Stimulated activated effector memory CD8-positive, alpha-beta T cell treated with anti-CD3 and anti-CD28 coated beads, Interleukin-12 subunit alpha, Interleukin-12 subunit beta, amount 100 ng/mL, for 72 hours (primary cell): ENCODE results near the gene CRTC1.

Experiments
- ATAC-seq: fragments of 150-1000 bp; cut with Tn5 transposase; 2 replicates; pipeline ENCODE4 v1.10.0; 2021
- DNase-seq, 2 donors: peaks; one replicate each; pipeline ENCODE4 v3.0.0; 2021 to 2022; ENCODE audit warnings: low spot score in 2 of 2
- H3K27ac Mint-ChIP-seq: one replicate; pipeline ENCODE4 v1.8.0; 2022; ENCODE audit warnings: mild to moderate bottlenecking, mixed read lengths
- H3K36me3 Mint-ChIP-seq: one replicate; pipeline ENCODE4 v1.8.0; 2022; ENCODE audit warnings: mild to moderate bottlenecking, mixed read lengths
- H3K4me1 Mint-ChIP-seq: one replicate; pipeline ENCODE4 v1.8.0; 2022; ENCODE audit warnings: mixed read lengths
- H3K4me3 Mint-ChIP-seq: one replicate; pipeline ENCODE4 v1.8.0; 2022; ENCODE audit warnings: mild to moderate bottlenecking, mixed read lengths
- H3K9me3 Mint-ChIP-seq: one replicate; pipeline ENCODE4 v1.8.0; 2022; ENCODE audit warnings: mixed read lengths

CRTC1 gene

DNA sequence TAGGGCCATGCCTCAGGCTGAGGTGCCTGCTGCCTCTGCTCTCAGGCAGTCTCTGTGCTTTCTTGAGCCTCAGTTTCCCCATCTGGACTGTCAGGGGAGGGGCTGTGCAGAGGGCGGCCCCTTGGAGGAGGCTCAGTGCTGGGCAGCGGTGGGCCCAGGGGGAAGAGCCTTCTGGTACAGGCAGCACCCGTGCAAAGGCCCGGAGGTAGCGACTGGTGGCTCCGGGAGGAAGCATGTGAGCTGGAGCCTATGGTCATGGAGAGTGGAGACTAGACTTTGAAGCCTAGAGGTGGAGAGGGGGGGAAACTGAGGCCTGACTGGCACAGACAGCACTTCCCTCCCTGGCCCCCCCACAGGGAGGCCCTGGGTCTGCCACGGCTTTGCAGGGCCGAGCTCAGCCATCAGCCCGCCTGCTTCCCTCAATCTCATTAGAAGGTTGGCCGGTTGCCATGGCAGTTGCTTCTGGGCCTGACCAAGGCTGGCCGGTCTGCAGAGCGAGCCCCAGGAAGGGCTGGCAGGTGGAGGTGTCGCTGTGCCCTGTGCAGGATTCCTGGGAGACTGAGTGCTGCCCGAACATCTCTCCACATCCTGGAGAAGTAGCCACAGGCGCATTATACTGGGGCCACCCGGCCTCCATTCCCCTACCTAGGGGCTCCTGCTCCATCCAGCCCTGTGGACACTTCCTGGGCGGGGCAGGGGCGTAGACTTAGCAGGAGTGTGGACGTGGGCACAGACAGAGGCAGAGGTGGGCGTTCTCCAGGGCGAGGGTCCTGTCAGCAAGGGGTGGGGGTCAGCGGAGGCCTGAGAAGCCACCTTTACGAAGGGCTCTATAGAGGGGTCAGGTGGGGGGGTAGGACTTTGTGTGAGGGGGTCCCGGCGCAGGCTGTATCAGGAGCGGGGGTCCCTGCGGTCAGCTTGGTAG, 53.2 kb downstream of the CRTC1 start:
- H3K27ac Mint-ChIP-seq: no peak overlapping the region
- DNase-seq (no peak), ATAC-seq (no peak)
- H3K4me1 Mint-ChIP-seq: no peaks in the 10 kb centered on the region
- H3K9me3 Mint-ChIP-seq: no peaks in the 10 kb centered on the region
- H3K4me3 Mint-ChIP-seq: no peak overlapping the region
- no peaks in the 10 kb centered on the region for H3K36me3 Mint-ChIP-seq

DNA sequence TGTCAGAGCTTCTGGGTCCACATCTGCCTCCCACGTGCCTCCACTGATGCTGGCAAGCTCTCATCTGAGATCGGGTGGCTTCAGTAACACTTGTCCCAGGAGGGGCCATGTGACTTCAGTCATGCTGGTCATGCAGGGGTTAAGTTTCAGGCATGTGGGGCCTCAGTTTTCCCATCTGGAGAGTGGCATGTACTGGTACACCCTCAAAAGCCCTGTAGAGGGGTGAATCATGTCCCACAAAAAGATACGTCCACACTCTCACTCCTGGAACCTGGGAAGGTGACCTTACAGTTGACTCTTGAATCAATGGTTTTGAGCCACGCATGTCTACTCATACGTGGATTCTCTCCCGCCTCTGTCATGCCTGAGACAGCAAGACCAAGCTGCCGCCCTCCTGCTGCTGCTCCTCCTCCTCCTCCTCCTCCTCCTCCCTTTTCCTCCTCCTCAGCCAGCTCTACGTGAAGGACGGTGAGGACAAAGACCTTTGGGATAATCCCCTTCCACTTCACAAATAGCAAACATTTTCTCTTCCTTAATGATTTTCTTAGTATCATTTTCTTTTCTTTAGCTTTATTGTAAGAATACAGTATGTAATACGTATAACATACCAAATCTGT, 54.0 kb downstream of the CRTC1 start:
- Mint-ChIP-seq H3K9me3 (no peaks in the 10 kb centered on the region), H3K4me1 (no peaks in the 10 kb centered on the region), H3K27ac (no peak overlapping the region), H3K36me3 (no peaks in the 10 kb centered on the region), H3K4me3 (no peak overlapping the region)
- DNase-seq (no peak), ATAC-seq (no peak)

DNA sequence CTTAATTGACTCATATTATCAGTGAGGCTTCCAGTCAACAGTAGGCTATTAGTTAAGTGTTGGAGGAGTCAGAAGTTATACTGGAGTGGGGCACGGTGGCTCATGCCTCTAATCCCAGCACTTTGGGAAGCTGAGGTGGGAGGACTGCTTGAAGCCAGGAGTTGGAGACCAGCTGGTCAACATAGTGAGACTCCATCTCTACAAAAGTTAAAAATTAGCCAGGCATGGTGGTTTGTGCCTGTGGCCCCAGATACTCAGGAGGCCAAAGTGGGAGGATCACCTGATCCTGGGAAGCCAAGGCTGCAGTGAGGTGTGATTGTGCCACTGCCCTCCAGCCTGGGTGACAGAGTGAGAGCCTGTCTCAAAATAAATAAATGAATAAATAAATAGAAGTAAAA, 54.5 kb downstream of the CRTC1 start:
- Mint-ChIP-seq H3K9me3 (no peaks in the 10 kb centered on the region), H3K4me1 (no peaks in the 10 kb centered on the region), H3K27ac (no peak overlapping the region), H3K36me3 (no peaks in the 10 kb centered on the region), H3K4me3 (no peak overlapping the region)
- DNase-seq (no peak), ATAC-seq (no peak)

DNA sequence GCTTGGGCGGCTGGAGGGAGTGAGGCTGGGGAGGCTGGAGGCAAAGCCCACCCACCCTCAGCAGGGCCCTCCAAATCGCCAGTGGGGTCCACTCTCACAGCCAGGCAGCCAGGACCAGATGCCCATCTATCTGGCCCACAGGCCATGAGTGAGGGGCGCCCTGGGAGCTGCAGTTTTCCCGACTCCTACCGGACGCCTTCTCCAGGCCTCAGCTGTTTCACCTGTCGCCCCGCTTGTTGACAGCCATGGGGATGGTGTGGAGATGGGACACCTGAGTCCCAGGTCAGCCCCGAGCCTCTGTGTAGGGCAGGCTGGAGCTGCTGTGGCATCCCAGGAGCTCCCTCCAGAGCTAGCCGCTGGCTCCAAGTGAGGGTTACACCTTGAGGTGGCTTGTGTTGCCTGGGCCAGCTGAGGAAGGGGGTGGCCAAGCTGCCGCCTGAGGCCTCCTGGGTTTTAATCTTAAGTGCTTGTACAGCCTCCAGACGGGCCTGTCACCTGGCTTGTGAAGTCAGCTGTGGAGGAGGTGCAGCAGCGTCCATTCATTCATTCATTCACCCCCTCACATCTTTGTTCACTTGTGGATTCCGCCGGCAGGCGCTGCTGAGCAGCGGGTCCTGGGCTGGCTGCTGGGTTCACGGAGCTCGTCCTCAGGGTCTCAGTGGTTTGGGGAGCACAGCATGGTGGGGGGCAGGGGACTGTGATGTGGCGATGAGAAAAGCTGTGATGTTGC, 55.6 kb downstream of the CRTC1 start:
- ATAC-seq (no peak), DNase-seq (no peak)
- no peaks in the 10 kb centered on the region for H3K36me3 Mint-ChIP-seq
- no peaks in the 10 kb centered on the region for H3K9me3 Mint-ChIP-seq
- H3K4me1 Mint-ChIP-seq: no peaks in the 10 kb centered on the region
- H3K27ac Mint-ChIP-seq: no peak overlapping the region
- no peak overlapping the region for H3K4me3 Mint-ChIP-seq

DNA sequence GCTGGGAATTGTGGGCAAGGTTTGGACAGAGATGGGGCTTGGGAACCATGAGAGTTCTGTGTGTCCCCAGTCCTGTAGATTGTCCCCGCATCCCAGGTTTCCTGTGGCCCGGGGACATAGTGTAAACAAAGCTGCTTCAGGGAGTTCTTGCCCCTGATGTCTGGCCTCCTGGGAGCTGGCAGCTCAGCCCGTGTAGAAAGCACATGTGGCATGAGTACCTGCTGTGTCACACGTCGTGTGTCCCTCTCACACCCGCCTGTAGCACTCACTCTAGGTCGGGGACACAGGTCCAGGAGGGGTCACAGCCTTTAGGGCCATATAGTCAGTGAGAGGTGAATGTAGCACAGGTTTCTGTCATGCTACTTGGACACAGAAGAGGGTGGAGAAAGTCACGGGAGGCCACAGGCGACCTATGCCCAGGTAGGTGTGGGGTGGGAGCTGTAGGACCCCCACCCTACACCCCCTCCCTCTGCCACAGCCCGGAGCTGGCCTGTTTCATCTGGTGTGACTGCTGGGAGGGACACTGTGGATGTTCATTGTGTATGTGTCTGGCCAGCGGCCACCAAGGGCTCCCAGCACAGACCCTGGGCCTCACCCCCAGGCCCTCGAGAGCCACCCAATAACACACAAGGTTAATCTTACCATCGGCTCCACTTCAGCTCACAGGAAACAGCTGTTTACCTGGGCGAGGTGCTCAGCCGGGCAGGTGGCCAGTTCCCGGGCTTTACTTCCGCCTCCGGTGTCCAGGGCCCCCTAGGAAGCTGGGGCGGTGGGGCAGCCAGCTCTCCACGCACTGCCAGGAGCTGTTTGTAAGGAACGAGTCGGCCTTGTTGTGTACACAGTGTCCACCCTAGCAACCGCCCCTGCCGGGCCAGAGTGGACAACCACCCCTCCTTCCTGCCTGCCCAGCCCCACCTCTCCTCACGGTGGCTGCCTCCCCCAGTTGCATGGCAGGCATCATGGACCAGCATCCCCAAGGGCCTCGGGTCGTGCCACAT, 57.9 kb downstream of the CRTC1 start:
- Mint-ChIP-seq H3K36me3 (no peaks in the 10 kb centered on the region), H3K9me3 (no peaks in the 10 kb centered on the region)

DNA sequence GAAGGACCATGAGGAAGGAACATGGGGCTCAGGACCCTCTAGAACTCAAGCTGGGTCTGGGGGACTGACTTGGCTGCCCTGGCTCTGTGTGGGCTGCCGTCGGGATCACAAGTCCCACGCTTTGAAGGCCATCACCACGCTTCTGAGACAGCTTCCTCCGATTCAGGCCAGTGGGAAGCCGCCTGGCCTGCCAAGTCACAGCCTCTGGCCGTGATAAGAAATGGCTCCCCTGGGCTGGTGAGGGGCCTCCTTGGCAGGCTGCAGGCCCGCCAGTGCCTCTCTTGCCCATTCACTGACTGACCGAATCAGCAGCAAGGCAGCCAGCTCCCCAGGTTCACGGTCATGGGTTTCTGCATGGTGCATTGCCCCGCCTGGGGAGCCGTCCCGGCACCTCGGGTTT, 58.8 kb downstream of the CRTC1 start:
- H3K4me1 Mint-ChIP-seq: no peaks in the 10 kb centered on the region
- DNase-seq (no peak), ATAC-seq (no peak)
- no peak overlapping the region for H3K4me3 Mint-ChIP-seq
- H3K36me3 Mint-ChIP-seq: no peaks in the 10 kb centered on the region
- no peak overlapping the region for H3K27ac Mint-ChIP-seq
- H3K9me3 Mint-ChIP-seq: no peaks in the 10 kb centered on the region

More for the DNA sequence above, 57.9 kb downstream of the CRTC1 start:
- no peak overlapping the region for H3K27ac Mint-ChIP-seq
- H3K4me1 Mint-ChIP-seq: no peaks in the 10 kb centered on the region
- no peak for DNase-seq
- no peak overlapping the region for H3K4me3 Mint-ChIP-seq
- ATAC-seq: no peak

DNA sequence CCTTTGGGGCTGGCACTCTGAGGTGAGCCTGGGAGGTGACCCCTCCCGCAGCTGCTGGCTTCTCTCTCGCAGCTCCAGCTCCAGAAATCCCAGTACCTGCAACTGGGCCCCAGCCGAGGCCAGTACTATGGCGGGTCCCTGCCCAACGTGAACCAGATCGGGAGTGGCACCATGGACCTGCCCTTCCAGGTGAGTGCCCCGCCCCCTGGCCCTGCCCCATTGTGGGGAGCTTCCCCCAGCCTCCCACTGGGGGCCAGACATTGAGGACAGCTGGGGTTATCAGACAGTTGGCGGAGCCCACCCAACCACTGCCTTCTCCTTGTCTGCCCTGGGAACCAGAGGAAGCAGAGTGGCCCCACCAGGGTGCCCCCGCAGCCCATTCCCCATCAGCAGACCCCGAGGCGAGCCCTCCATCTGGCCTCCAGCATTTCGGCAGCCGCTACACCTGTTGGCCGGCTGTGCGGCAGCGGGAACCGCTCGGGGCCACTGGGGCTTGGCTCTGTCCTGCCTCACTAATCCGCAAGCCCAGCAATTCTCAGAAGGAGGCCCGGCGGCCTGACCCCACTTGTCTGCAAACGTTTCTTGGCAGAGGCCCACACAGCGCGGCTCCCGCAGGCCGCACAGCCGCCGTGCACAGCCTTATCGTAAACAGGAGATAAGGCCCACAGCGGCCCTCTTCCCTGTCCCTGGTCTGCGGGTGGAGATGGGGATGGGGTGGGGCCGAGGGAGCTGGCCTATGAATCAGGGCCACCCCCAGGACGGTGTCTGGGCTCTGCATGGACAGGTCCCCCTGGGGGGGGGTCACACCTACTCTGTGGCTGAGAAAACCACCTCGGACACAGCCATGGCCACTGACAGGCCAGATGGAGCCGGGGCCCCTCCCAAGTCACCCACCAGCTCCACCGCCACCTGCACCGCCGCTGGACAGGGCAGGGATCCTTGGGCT, 59.6 kb downstream of the CRTC1 start:
- no peaks in the 10 kb centered on the region for H3K9me3 Mint-ChIP-seq
- ATAC-seq: no peak

DNA sequence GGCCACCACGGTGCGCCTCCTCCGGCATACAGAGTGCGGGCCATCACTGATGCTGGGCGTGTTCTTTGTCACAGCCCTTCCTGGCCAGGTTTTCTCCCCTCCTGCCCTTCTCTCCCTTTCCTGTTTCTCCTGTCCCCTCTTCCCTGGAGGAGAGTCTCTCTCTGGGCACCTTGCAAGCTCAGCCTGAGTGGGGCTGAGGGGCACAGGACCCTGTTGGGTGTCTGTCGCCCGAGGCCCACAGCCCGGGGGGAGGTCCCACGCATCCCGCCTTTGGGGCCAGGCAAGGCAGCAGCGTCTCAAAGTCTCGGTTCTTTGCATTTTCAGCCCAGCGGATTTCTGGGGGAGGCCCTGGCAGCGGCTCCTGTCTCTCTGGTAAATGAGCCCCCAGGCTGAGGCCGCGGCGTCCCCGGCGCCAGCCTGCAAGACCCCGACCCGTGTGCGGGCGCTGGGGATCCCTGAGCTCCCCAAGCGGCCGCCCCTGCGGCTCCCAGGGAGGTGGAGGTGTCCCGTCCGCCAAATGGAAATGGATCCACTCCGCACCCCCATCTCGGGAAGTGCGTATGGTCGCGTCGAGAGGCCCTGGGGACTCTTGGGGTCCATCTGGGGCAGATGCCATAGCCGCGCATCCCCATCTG, 60.4 kb downstream of the CRTC1 start:
- Mint-ChIP-seq H3K9me3 (no peaks in the 10 kb centered on the region), H3K4me1 (no peaks in the 10 kb centered on the region), H3K4me3 (no peak overlapping the region), H3K27ac (no peak overlapping the region), H3K36me3 (no peaks in the 10 kb centered on the region)
- ATAC-seq (no peak), DNase-seq (no peak)

More for the DNA sequence above, 59.6 kb downstream of the CRTC1 start:
- no peak overlapping the region for H3K4me3 Mint-ChIP-seq
- no peak for DNase-seq
- no peaks in the 10 kb centered on the region for H3K36me3 Mint-ChIP-seq
- H3K27ac Mint-ChIP-seq: no peak overlapping the region
- no peaks in the 10 kb centered on the region for H3K4me1 Mint-ChIP-seq

DNA sequence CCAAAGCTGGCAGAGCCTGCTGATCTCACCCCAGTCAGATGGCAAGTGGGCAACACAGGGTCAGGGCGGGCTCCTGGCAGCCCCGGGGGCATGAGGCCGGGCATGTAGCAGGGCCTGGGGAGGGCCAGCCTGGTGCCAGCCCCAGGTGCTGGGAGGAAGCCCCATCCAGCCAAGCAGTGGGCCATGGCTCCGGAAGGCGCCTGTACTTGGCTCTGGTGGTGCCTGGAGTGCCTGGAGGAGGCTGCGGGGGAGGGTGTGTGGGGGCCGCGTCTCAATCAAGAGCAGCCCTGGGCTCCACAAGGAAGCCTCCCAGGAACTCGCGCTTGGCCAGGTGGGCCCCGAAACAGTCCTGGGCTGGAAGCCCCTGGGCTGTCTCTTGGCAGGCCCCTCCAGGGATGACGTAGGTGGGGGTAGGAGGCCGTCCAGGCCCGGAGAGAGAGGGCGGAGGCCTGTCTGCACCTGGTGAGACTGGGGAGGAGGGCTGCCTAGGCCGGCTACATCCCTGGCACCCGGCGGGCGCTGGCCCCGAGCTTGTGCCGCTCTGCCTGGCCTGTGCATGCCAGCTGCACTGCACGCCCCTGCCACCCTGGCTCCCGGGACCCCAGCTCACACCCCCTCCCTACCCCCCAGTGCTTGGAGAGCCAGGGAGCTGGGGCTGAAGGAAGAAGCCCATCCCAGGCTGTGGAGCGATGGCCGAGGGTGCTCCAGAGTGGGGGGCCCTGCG, 61.7 kb downstream of the CRTC1 start:
- H3K4me1 Mint-ChIP-seq: no peaks in the 10 kb centered on the region
- ATAC-seq: no peak
- no peak overlapping the region for H3K27ac Mint-ChIP-seq
- no peaks in the 10 kb centered on the region for H3K36me3 Mint-ChIP-seq
- DNase-seq: no peak
- no peak overlapping the region for H3K4me3 Mint-ChIP-seq
- H3K9me3 Mint-ChIP-seq: no peaks in the 10 kb centered on the region

DNA sequence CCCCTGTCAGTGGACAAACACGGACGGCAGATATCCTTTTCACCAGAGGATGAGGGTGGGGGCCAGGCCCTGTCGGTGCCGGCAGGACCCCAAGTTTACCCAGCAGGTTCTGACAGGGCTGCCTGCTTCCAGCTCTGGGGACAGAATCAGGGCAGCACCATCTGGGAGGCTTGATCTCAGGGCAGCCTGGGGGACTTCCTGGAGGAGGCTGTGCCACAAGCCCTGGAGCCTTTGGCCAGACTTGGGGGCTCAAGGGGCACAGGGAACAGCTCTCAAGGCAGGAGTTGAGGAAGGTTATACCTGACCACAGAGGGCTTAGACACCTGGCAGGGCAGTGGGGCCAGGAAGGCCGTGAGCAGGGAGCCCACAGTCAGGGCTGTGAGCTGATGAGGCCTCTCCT, 62.5 kb downstream of the CRTC1 start:
- Mint-ChIP-seq H3K9me3 (no peaks in the 10 kb centered on the region), H3K36me3 (no peaks in the 10 kb centered on the region), H3K4me3 (no peak overlapping the region), H3K4me1 (no peaks in the 10 kb centered on the region), H3K27ac (no peak overlapping the region)
- ATAC-seq (no peak), DNase-seq (no peak)

DNA sequence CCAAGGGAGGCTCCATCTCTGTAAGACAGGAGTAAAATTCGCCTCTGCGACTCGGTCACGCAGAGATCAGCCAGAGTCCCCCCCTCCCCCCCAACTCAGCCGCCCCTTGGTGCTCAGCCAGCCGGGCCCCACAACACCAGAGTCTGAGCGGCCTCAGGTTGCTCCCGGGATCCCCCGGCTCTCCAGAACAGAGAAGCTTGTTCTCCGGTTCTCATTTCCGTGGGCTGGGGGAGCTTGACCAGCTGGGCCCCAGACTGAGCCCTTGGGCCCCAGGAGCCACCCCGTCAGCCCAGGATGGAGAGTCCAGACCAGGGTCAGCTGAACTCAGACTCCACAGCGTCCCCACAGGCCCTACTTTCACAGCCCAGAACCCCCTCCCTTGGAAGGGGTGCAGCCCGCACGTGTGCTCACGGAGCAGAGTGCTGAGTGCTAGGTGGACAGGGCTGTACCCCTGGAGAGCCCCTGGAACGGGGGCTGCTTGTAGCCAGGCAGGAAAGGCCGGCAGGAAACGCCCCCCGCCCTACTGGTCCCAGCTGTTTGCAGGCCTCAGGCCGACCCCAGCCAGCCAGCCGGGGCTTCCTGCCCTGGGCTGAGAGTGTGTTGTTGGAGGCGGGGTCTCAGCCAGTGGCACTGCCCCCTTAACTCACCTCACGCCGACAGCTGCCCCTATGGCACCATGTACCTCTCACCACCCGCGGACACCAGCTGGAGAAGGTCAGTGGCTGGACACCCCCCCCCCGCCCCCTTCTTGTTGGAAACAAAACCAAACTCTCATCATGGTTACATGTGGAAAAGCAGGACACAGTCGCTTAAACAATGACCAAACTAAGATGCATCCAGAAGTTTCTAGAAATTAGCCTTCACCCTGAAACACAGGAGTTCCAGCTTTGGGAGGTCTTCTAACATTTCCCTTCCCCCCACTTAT, 63.2 kb downstream of the CRTC1 start:
- H3K4me3 Mint-ChIP-seq: no peak overlapping the region
- DNase-seq: no peak
- no peaks in the 10 kb centered on the region for H3K36me3 Mint-ChIP-seq
- no peak for ATAC-seq
- no peaks in the 10 kb centered on the region for H3K9me3 Mint-ChIP-seq
- no peak overlapping the region for H3K27ac Mint-ChIP-seq
- no peaks in the 10 kb centered on the region for H3K4me1 Mint-ChIP-seq
